NCI-H524 (cell line): Measurements from ENCODE around the gene CCDC171.
A peak's percentile ranks its signal among the peaks of the same experiment; 100 is the strongest.
"Not testable (repeated sequence)": the region's sequence is repeated elsewhere in the genome, so short reads cannot be mapped to it uniquely, and the experiment has no call there.

ENCODE experiments used
- DNase-seq, 2 experiments: peaks; one replicate each; lab custom pipeline; 2025; lab: John Stamatoyannopoulos, UW

Gene CCDC171

GRCh38 chr9:15552636-15553527 lies at the start of gene CCDC171:
TSS of gene CCDC171 (plus strand) at chr9:15553043. CDS start at chr9:15564089, 11,046 bp downstream.
- peak; percentile 93 to 95 for DNase-seq

- DNase-seq: no peak
Measured at GRCh38 chr9:15505921-15506320, 46.9 kb upstream of the CCDC171 start.

GRCh38 chr9:15509931-15510788 lies 42.7 kb upstream of the CCDC171 start:
- DNase-seq: peak; percentile 13 to 51

GRCh38 chr9:15510789-15511575 lies 41.9 kb upstream of the CCDC171 start, which contains the start of gene PSIP1:
TSS of gene PSIP1 (minus strand) at chr9:15510970. CDS start at chr9:15510188, 782 bp downstream.
- DNase-seq: peak; percentile 50 to 90

- no peak for DNase-seq
Measured at GRCh38 chr9:15512204-15512603, 40.6 kb upstream of the CCDC171 start.

- peak in 1 of 2 experiments; percentile 13 for DNase-seq
Measured at GRCh38 chr9:15512889-15513288, 40.0 kb upstream of the CCDC171 start.

GRCh38 chr9:15513335-15513734 lies 39.5 kb upstream of the CCDC171 start:
- DNase-seq: peak; percentile 7 to 35

GRCh38 chr9:15519831-15520230 lies 33.0 kb upstream of the CCDC171 start:
- no peak for DNase-seq

- no peak for DNase-seq
Measured at GRCh38 chr9:15521254-15521653, 31.6 kb upstream of the CCDC171 start.

GRCh38 chr9:15522130-15522755 lies 30.6 kb upstream of the CCDC171 start:
- no peak for DNase-seq

GRCh38 chr9:15524845-15525455 lies 27.9 kb upstream of the CCDC171 start:
- DNase-seq: no peak

- DNase-seq: no peak
Measured at GRCh38 chr9:15525958-15526357, 26.9 kb upstream of the CCDC171 start.

- DNase-seq: not testable (repeated sequence)
Measured at GRCh38 chr9:15527035-15527434, 25.8 kb upstream of the CCDC171 start.

- DNase-seq: no peak
Measured at GRCh38 chr9:15529566-15530324, 23.1 kb upstream of the CCDC171 start.

GRCh38 chr9:15531380-15531779 lies 21.5 kb upstream of the CCDC171 start:
- no peak for DNase-seq

GRCh38 chr9:15541872-15542271 lies 11.0 kb upstream of the CCDC171 start:
- DNase-seq: no peak

GRCh38 chr9:15542624-15543023 lies 10.2 kb upstream of the CCDC171 start:
- no peak for DNase-seq

- no peak for DNase-seq
Measured at GRCh38 chr9:15543047-15543813, 9.6 kb upstream of the CCDC171 start.

GRCh38 chr9:15549611-15550010 lies 3.2 kb upstream of the CCDC171 start:
- no peak for DNase-seq
